HCT116 (cell line): ENCODE measurements around the gene CAMK2D.

Experiments used
- CEBPB ChIP-seq: IDR thresholded peaks from 2 replicates; pipeline ENCODE4 v1.6.1; 2012; ENCODE audit warnings: low read depth
- CTCF ChIP-seq, 3 experiments: fragments of 200-600 bp in 1 of 3; sonication (generic) in 1 of 3; IDR thresholded peaks in 2 of 3; conservative IDR thresholded peaks in 1 of 3; 2 replicates each; pipeline ENCODE4 v1.5.1; 2012 to 2017; ENCODE audit warnings: low read depth in 2 of 3, low read length in 2 of 3, antibody characterized with exemption in 1 of 3, borderline replicate concordance in 1 of 3, control low read depth in 1 of 3, mild to moderate bottlenecking in 1 of 3, mixed read lengths in 1 of 3, mixed run types in 1 of 3, moderate library complexity in 1 of 3; ENCODE audit not compliant: insufficient read depth in 1 of 3
- EZH2 ChIP-seq: fragments of 200-600 bp; sonication (generic); IDR thresholded peaks from 2 replicates; pipeline ENCODE4 v1.6.1; 2017; ENCODE audit warnings: antibody characterized with exemption, mixed run types
- EZH2phosphoT487 ChIP-seq: fragments of 200-600 bp; IDR thresholded peaks from 2 replicates; pipeline ENCODE4 v1.6.1; 2018; ENCODE audit warnings: antibody characterized with exemption, borderline replicate concordance
- FOSL1 ChIP-seq: IDR thresholded peaks from 2 replicates; pipeline ENCODE4 v1.6.1; 2012; ENCODE audit warnings: low read depth
- MAX ChIP-seq: IDR thresholded peaks from 2 replicates; pipeline ENCODE4 v1.6.1; 2012
- POLR2A ChIP-seq: IDR thresholded peaks from 2 replicates; pipeline ENCODE4 v1.7.0; 2011; ENCODE audit warnings: borderline replicate concordance; ENCODE audit not compliant: insufficient read depth, insufficient read length; ENCODE audit errors: extremely low read depth
- RAD21 ChIP-seq: IDR thresholded peaks from 2 replicates; pipeline ENCODE4 v1.6.1; 2012; ENCODE audit warnings: low read depth, mild to moderate bottlenecking
- YY1 ChIP-seq: IDR thresholded peaks from 2 replicates; pipeline ENCODE4 v1.6.1; 2011; ENCODE audit warnings: low read length, low read depth, moderate library complexity, mild to moderate bottlenecking; ENCODE audit not compliant: insufficient replicate concordance; ENCODE audit errors: extremely low read depth

- TF ChIP-seq CTCF (IDR thresholded peaks at IDR 0.05 in 2 of 3, conservative IDR thresholded peaks at IDR 0.05 in 1 of 3; ENCODE audit: borderline replicate concordance in 1 of 3, insufficient read depth in 1 of 3, low read depth in 2 of 3, low read length in 2 of 3) (no peak), FOSL1 (no peak), EZH2phosphoT487 (no peak), YY1 (no peak), MAX (no peak), POLR2A (no peak), RAD21 (no peak), EZH2 (no peak), CEBPB (no peak)
These were observed 8.2 kb upstream of the CAMK2D start for GRCh38 chr4:113769744-113770143.
